Lung microvascular endothelial cell (primary cell): ENCODE measurements around the gene KIF14. TPM values are rescaled to one million over a fixed set of nuclear protein-coding genes. Genes with fewer than 3 reads are reported as not detected.

ENCODE experiments used
- DNase-seq, 2 donors: peaks; one replicate each; pipeline versions ENCODE4 v3.0.0 to v3.0.0-alpha.2; 2010; ENCODE audit warnings: low read depth in 2 of 2
- total RNA-seq: library from RNA; depleted of rRNA; stranded (reverse); fragments of >200 nt; gene quantifications from 2 replicates; pipeline ENCODE4 v1.2.1, GENCODE V29; 2014

Gene KIF14
- total RNA-seq = 1.2 and 3.9 TPM in 2 replicates

GRCh38 chr1:200620273-200621131 lies at the start of gene KIF14:
Gene KIF14, minus strand, starts transcription at chr1:200620751. Its CDS starts 2,028 bp downstream, at chr1:200618723.
- peak; percentile 82 to 91 for DNase-seq

GRCh38 chr1:200669314-200670241 lies 49.0 kb upstream of the KIF14 start, which contains the start of gene DDX59:
Gene DDX59, minus strand, starts transcription at chr1:200669907. Its CDS starts 3,167 bp downstream, at chr1:200666740.
- peak; percentile 98 to 99 for DNase-seq

- DNase-seq = peak in 1 of 2 donors; percentile 7
Observed at GRCh38 chr1:200668514-200669313, 48.2 kb upstream of the KIF14 start.

GRCh38 chr1:200666309-200666708 lies 45.8 kb upstream of the KIF14 start:
- peak in 1 of 2 donors; percentile 64 for DNase-seq

- DNase-seq = peak; percentile 70 to 88
Observed at GRCh38 chr1:200665861-200666260, 45.3 kb upstream of the KIF14 start.

- DNase-seq = no peak
Observed at GRCh38 chr1:200660719-200661118, 40.2 kb upstream of the KIF14 start.

GRCh38 chr1:200659269-200659668 lies 38.7 kb upstream of the KIF14 start:
- no peak for DNase-seq

GRCh38 chr1:200658037-200658818 lies 37.7 kb upstream of the KIF14 start:
- DNase-seq = no peak

GRCh38 chr1:200654660-200655059 lies 34.1 kb upstream of the KIF14 start:
- no peak for DNase-seq

- DNase-seq = no peak
Observed at GRCh38 chr1:200653022-200653462, 32.5 kb upstream of the KIF14 start.

- no peak for DNase-seq
Observed at GRCh38 chr1:200652378-200652777, 31.8 kb upstream of the KIF14 start.

- no peak for DNase-seq
Observed at GRCh38 chr1:200646515-200646914, 26.0 kb upstream of the KIF14 start.

GRCh38 chr1:200644021-200644420 lies 23.5 kb upstream of the KIF14 start:
- no peak for DNase-seq

- DNase-seq = no peak
Observed at GRCh38 chr1:200642481-200642880, 21.9 kb upstream of the KIF14 start.

- DNase-seq = peak in 1 of 2 donors; percentile 16
Observed at GRCh38 chr1:200640963-200641401, 20.4 kb upstream of the KIF14 start.

GRCh38 chr1:200640373-200640962 lies 19.9 kb upstream of the KIF14 start:
- DNase-seq = no peak

GRCh38 chr1:200638073-200638472 lies 17.5 kb upstream of the KIF14 start:
- DNase-seq = no peak

- no peak for DNase-seq
Observed at GRCh38 chr1:200636681-200637080, 16.1 kb upstream of the KIF14 start.

- DNase-seq = no peak
Observed at GRCh38 chr1:200634261-200635122, 13.9 kb upstream of the KIF14 start.
